BE2C (cell line): ENCODE data around the gene SPSB4.
A peak's percentile ranks its signal among the peaks of the same experiment; 100 is the strongest.

ENCODE experiments used
- DNase-seq: peaks from one replicate; pipeline ENCODE4 v3.0.0-alpha.2; 2020
- H3K27me3 ChIP-seq: fragments of 250-450 bp; sonication (Bioruptor Pico); 2 replicates; pipeline ENCODE4 v1.5.1; 2020; ENCODE audit warnings: mild to moderate bottlenecking
- H3K36me3 ChIP-seq: fragments of 250-450 bp; sonication (Bioruptor Pico); 2 replicates; pipeline ENCODE4 v1.5.1; 2020; ENCODE audit warnings: mild to moderate bottlenecking
- H3K4me1 ChIP-seq: fragments of 250-450 bp; sonication (Bioruptor Pico); 2 replicates; pipeline ENCODE4 v1.5.1; 2020
- H3K4me3 ChIP-seq: 2 replicates; pipeline ENCODE4 v1.5.1; 2011; ENCODE audit warnings: low read depth, low read length
- H3K9me3 ChIP-seq: fragments of 250-450 bp; sonication (Bioruptor Pico); 2 replicates; pipeline ENCODE4 v1.5.1; 2020
- CTCF ChIP-seq: IDR thresholded peaks from 2 replicates; pipeline ENCODE4 v1.5.1; 2012; ENCODE audit warnings: mild to moderate bottlenecking, low read depth, low read length

Gene SPSB4

GRCh38 chr3:141087778-141088130 lies 36.6 kb downstream of the SPSB4 start:
- DNase-seq, result no peak
- no peak for TF ChIP-seq CTCF
- Histone ChIP-seq H3K4me1 (peaks cover 92% of the 10 kb centered on the region), H3K36me3 (no peaks in the 10 kb centered on the region), H3K27me3 (no peaks in the 10 kb centered on the region), H3K4me3 (no peak overlapping the region), H3K9me3 (no peaks in the 10 kb centered on the region)

GRCh38 chr3:141089339-141090152 lies 38.4 kb downstream of the SPSB4 start:
- Histone ChIP-seq H3K4me1 (peaks cover 91% of the 10 kb centered on the region), H3K27me3 (no peaks in the 10 kb centered on the region), H3K9me3 (no peaks in the 10 kb centered on the region), H3K36me3 (no peaks in the 10 kb centered on the region), H3K4me3 (no peak overlapping the region)
- no peak for TF ChIP-seq CTCF
- no peak for DNase-seq

GRCh38 chr3:141091426-141091825 lies 40.3 kb downstream of the SPSB4 start:
- H3K9me3 ChIP-seq, result no peaks in the 10 kb centered on the region
- peak; percentile 69 for DNase-seq

GRCh38 chr3:141092663-141093062 lies 41.5 kb downstream of the SPSB4 start:
- Histone ChIP-seq H3K36me3 (no peaks in the 10 kb centered on the region; the same call in 1 of the 2 replicates), H3K9me3 (no peaks in the 10 kb centered on the region), H3K27me3 (no peaks in the 10 kb centered on the region), H3K4me1 (peaks cover 73% of the 10 kb centered on the region), H3K4me3 (no peak overlapping the region)
- DNase-seq, result no peak
- TF ChIP-seq CTCF, result no peak

More at GRCh38 chr3:141091426-141091825, 40.3 kb downstream of the SPSB4 start:
- 0 out of 2 replicates have a peak, but pooled peaks have one; percentile 2 for TF ChIP-seq CTCF
- H3K4me1 ChIP-seq, result peaks cover 84% of the 10 kb centered on the region
- H3K36me3 ChIP-seq, result no peaks in the 10 kb centered on the region; the same call in 1 of the 2 replicates
- no peak overlapping the region for H3K4me3 ChIP-seq
- H3K27me3 ChIP-seq, result no peaks in the 10 kb centered on the region

GRCh38 chr3:141093397-141093796 lies 42.2 kb downstream of the SPSB4 start:
- no peak for TF ChIP-seq CTCF
- Histone ChIP-seq H3K4me3 (no peak overlapping the region), H3K36me3 (no peaks in the 10 kb centered on the region; the same call in 1 of the 2 replicates), H3K27me3 (no peaks in the 10 kb centered on the region), H3K9me3 (no peaks in the 10 kb centered on the region), H3K4me1 (peaks cover 71% of the 10 kb centered on the region)
- DNase-seq, result peak; percentile 50

GRCh38 chr3:141093971-141094684 lies 43.0 kb downstream of the SPSB4 start:
- Histone ChIP-seq H3K36me3 (no peaks in the 10 kb centered on the region; the same call in 1 of the 2 replicates), H3K4me1 (peaks cover 63% of the 10 kb centered on the region), H3K27me3 (no peaks in the 10 kb centered on the region), H3K9me3 (no peaks in the 10 kb centered on the region), H3K4me3 (no peak overlapping the region)
- DNase-seq, result peak; percentile 87
- no peak for TF ChIP-seq CTCF
